Stomach (tissue), 9 donors: ENCODE measurements around the gene NRIP1. TPM values are rescaled to one million over a fixed set of nuclear protein-coding genes. Genes with fewer than 3 reads are reported as not detected.

Experiments
- DNase-seq, 2 donors: peaks; one replicate each; pipeline versions ENCODE4 v3.0.0 to v3.0.0-alpha.2; 2013 to 2019
- H3K27ac ChIP-seq, 5 donors: fragments of 200-600 bp in 4 of 5; sonication (generic) in 4 of 5; one replicate each; pipeline ENCODE4 v1.5.1; 2013 to 2019; ENCODE audit warnings: mild to moderate bottlenecking in 1 of 5, moderate library complexity in 1 of 5
- H3K27me3 ChIP-seq, 3 donors: fragments of 200-600 bp; sonication (generic); one replicate each; pipeline ENCODE4 v1.5.1; 2017 to 2019; ENCODE audit warnings: mixed run types in 1 of 3
- H3K36me3 ChIP-seq, 4 donors: fragments of 200-600 bp; sonication (generic); 1 replicate in 3 of 4; 2 replicates in 1 of 4; pipeline ENCODE4 v1.5.1; 2016 to 2019
- H3K4me1 ChIP-seq, 4 donors: fragments of 200-600 bp; sonication (generic); one replicate each; pipeline ENCODE4 v1.5.1; 2016 to 2019
- H3K4me3 ChIP-seq, 4 donors: fragments of 200-600 bp; sonication (generic) in 3 of 4; one replicate each; pipeline ENCODE4 v1.5.1; 2016 to 2019; ENCODE audit warnings: mild to moderate bottlenecking in 1 of 4
- H3K9me3 ChIP-seq, 4 donors: fragments of 200-600 bp; sonication (generic); one replicate each; pipeline ENCODE4 v1.5.1; 2016 to 2019
- CTCF ChIP-seq, 7 experiments: fragments of 450-650 bp in 4 of 7; fragments of 200-600 bp in 3 of 7; sonication (generic) in 3 of 7; IDR thresholded peaks; one replicate each; pipeline ENCODE4 v1.5.1; 2016 to 2019; ENCODE audit warnings: antibody characterized with exemption in 7 of 7, control low read depth in 2 of 7, mild to moderate bottlenecking in 1 of 7
- EP300 ChIP-seq: sonication (generic); formaldehyde crosslinking; IDR thresholded peaks from one replicate; pipeline ENCODE4 v1.6.1; 2017; ENCODE audit warnings: antibody characterized with exemption
- POLR2A ChIP-seq, 4 donors: fragments of 450-650 bp; IDR thresholded peaks; one replicate each; pipeline ENCODE4 v1.6.1; 2016; ENCODE audit warnings: antibody characterized with exemption in 4 of 4, control low read depth in 2 of 4, mild to moderate bottlenecking in 1 of 4, moderate library complexity in 1 of 4
- POLR2AphosphoS5 ChIP-seq, 3 donors: sonication (generic); formaldehyde crosslinking; IDR thresholded peaks; one replicate each; pipeline ENCODE4 v1.6.1; 2016; ENCODE audit warnings: antibody characterized with exemption in 3 of 3
- WGBS, 5 donors: extraction: QIAGEN DNeasy Blood & Tissue Kit in 3 of 5; methylation state at CpG; one replicate each; pipeline versions ENCODE4 v1.1.5 to v1.1.7; 2013 to 2018; 5-methylcytosine and 5-hydroxymethylcytosine counted together
- intact Hi-C: fragments of 100-400 bp; cut with DNase I; formaldehyde crosslinking; loops from one replicate; pipeline ENCODE4 v1.15.1; 2023; ENCODE audit warnings: low total_unique reads
- polyA plus RNA-seq, 3 donors: library from polyadenylated mRNA; stranded (reverse); fragments of 200-250 nt; gene quantifications; one replicate each; pipeline ENCODE4 v1.2.3, GENCODE V29; 2013
- total RNA-seq, 5 donors: library from RNA; depleted of rRNA; stranded (reverse); fragments of >200 nt; gene quantifications; one replicate each; pipeline versions ENCODE4 v1.1.0 to v1.2.3, GENCODE V29; 2014 to 2016
- donor health status: healthy with polysubstance abuse.
- donor health status: Bipolar disorder and iron deficiency.
- donor health status: healthy.

NRIP1 gene
- total and polyA plus RNA-seq, 8 donors, result 3.7 to 60.4 (median 17.4) TPM

- H3K9me3 ChIP-seq, result no peaks in the 10 kb centered on the region
- WGBS, 5 donors, result 67 to 75% (median 70%) methylated on average over 2 of the region's 2 CpGs
- TF ChIP-seq EP300, result no peak
- TF ChIP-seq POLR2AphosphoS5 (IDR thresholded peaks at IDR 0.05), result no peak
- no peak for TF ChIP-seq CTCF (IDR thresholded peaks at IDR 0.05)
- TF ChIP-seq POLR2A (IDR thresholded peaks at IDR 0.05), result no peak
- intact Hi-C loops, result no loop called here
- no peak overlapping the region for H3K27ac ChIP-seq
- H3K4me1 ChIP-seq, result peaks cover 0 to 22% (median 5%) of the 10 kb centered on the region in 4 donors
- peak in 1 of 2 donors; percentile 67 for DNase-seq
- H3K36me3 ChIP-seq, result peaks cover 0 to 17% (median 2%) of the 10 kb centered on the region in 4 donors
- H3K27me3 ChIP-seq, result no peaks in the 10 kb centered on the region
- no peak overlapping the region for H3K4me3 ChIP-seq
These were observed 75.4 kb downstream of the NRIP1 start for GRCh38 chr21:14989359-14989758.

- H3K4me1 ChIP-seq, result peaks cover 0 to 22% (median 5%) of the 10 kb centered on the region in 4 donors
- H3K9me3 ChIP-seq, result no peaks in the 10 kb centered on the region
- intact Hi-C loops, result no loop called here
- 75 to 81% (median 78%) methylated on average over 3 of the region's 3 CpGs for WGBS, 5 donors
- H3K27ac ChIP-seq, result no peak overlapping the region
- no peak for DNase-seq
- H3K4me3 ChIP-seq, result no peak overlapping the region
- H3K27me3 ChIP-seq, result no peaks in the 10 kb centered on the region
- no peak for TF ChIP-seq CTCF (IDR thresholded peaks at IDR 0.05)
- TF ChIP-seq EP300, result no peak
- no peak for TF ChIP-seq POLR2AphosphoS5 (IDR thresholded peaks at IDR 0.05)
- no peak for TF ChIP-seq POLR2A (IDR thresholded peaks at IDR 0.05)
- peaks cover 0 to 17% (median 4%) of the 10 kb centered on the region in 4 donors for H3K36me3 ChIP-seq
These were observed 76.0 kb downstream of the NRIP1 start for GRCh38 chr21:14988760-14989159.

- H3K4me3 ChIP-seq, result no peak overlapping the region
- H3K27me3 ChIP-seq, result no peaks in the 10 kb centered on the region
- intact Hi-C loops, result no loop called here
- no peaks in the 10 kb centered on the region for H3K9me3 ChIP-seq
- TF ChIP-seq EP300 (no peak), POLR2AphosphoS5 (IDR thresholded peaks at IDR 0.05) (no peak)
- peaks cover 0 to 17% (median 4%) of the 10 kb centered on the region in 4 donors for H3K36me3 ChIP-seq
- 69 to 74% (median 71%) methylated on average over 5 of the region's 5 CpGs for WGBS, 5 donors
- H3K27ac ChIP-seq, result no peak overlapping the region
- DNase-seq, result no peak
- peaks cover 0 to 22% (median 5%) of the 10 kb centered on the region in 4 donors for H3K4me1 ChIP-seq
These were observed 77.2 kb downstream of the NRIP1 start for GRCh38 chr21:14987370-14988170.

- DNase-seq, result no peak
- H3K4me1 ChIP-seq, result peaks cover 0 to 26% (median 5%) of the 10 kb centered on the region in 4 donors
- H3K9me3 ChIP-seq, result no peaks in the 10 kb centered on the region
- H3K36me3 ChIP-seq, result peaks cover 0 to 10% (median 2%) of the 10 kb centered on the region in 4 donors
- no peaks in the 10 kb centered on the region for H3K27me3 ChIP-seq
- 73 to 86% (median 84%) methylated on average over 3 of the region's 3 CpGs for WGBS, 5 donors
- intact Hi-C loops, result no loop called here
- H3K27ac ChIP-seq, result no peak overlapping the region
- no peak for TF ChIP-seq POLR2AphosphoS5 (IDR thresholded peaks at IDR 0.05)
- no peak for TF ChIP-seq EP300
- TF ChIP-seq POLR2A (IDR thresholded peaks at IDR 0.05), result no peak
- TF ChIP-seq CTCF (IDR thresholded peaks at IDR 0.05), result no peak
- no peak overlapping the region for H3K4me3 ChIP-seq
These were observed 79.5 kb downstream of the NRIP1 start for GRCh38 chr21:14985306-14985705.

GRCh38 chr21:14982336-14982735 is 82.5 kb downstream of the NRIP1 start:
- H3K4me1 ChIP-seq, result peaks cover 0 to 23% (median 0%) of the 10 kb centered on the region in 4 donors
- no peaks in the 10 kb centered on the region for H3K27me3 ChIP-seq
- no peak for DNase-seq
- 56 to 88% (median 81%) methylated on average over 3 of the region's 3 CpGs for WGBS, 5 donors
- peaks cover 0 to 5% (median under 1%) of the 10 kb centered on the region in 4 donors for H3K36me3 ChIP-seq
- no peak for TF ChIP-seq EP300
- TF ChIP-seq POLR2AphosphoS5 (IDR thresholded peaks at IDR 0.05), result no peak
- TF ChIP-seq CTCF (IDR thresholded peaks at IDR 0.05), result no peak
- TF ChIP-seq POLR2A (IDR thresholded peaks at IDR 0.05), result no peak
- H3K4me3 ChIP-seq, result no peak overlapping the region
- intact Hi-C loops, result no loop called here
- no peaks in the 10 kb centered on the region for H3K9me3 ChIP-seq
- no peak overlapping the region for H3K27ac ChIP-seq
